ENCODE results near the gene FBXL19.
A peak's percentile ranks its signal among the peaks of the same experiment; 100 is the strongest.

FBXL19 gene

GRCh38 chr16:30947859-30948666 lies 24.7 kb downstream of the FBXL19 start:
- no peak for DNase-seq

GRCh38 chr16:30948667-30949649 lies 25.6 kb downstream of the FBXL19 start, which contains the start of gene ORAI3:
Gene ORAI3 (plus strand): TSS chr16:30949068. CDS start chr16:30949290, 222 bp downstream.
- peak; percentile 29 for DNase-seq

GRCh38 chr16:30949650-30950515 lies 26.5 kb downstream of the FBXL19 start:
- DNase-seq: no peak

- DNase-seq: no peak
These were observed 27.2 kb downstream of the FBXL19 start for GRCh38 chr16:30950516-30951065.

- no peak for DNase-seq
These were observed 27.8 kb downstream of the FBXL19 start for GRCh38 chr16:30951193-30951592.

GRCh38 chr16:30951750-30952149 lies 28.4 kb downstream of the FBXL19 start:
- DNase-seq: no peak

- DNase-seq: no peak
These were observed 29.7 kb downstream of the FBXL19 start for GRCh38 chr16:30953111-30953510.

- peak; percentile 49 for DNase-seq
These were observed 30.2 kb downstream of the FBXL19 start for GRCh38 chr16:30953511-30954124.

GRCh38 chr16:30954993-30955392 lies 31.6 kb downstream of the FBXL19 start:
- DNase-seq: no peak

- DNase-seq: peak; percentile 82
These were observed 33.5 kb downstream of the FBXL19 start for GRCh38 chr16:30956601-30957455.

- DNase-seq: peak; percentile 97
These were observed 34.2 kb downstream of the FBXL19 start, which contains the start of gene SETD1A for GRCh38 chr16:30957456-30958174. Gene SETD1A (plus strand): TSS chr16:30957754. CDS start chr16:30958732, 978 bp downstream.

GRCh38 chr16:30958175-30959079 lies 35.1 kb downstream of the FBXL19 start:
- peak; percentile 65 for DNase-seq

GRCh38 chr16:30961384-30961783 lies 38.0 kb downstream of the FBXL19 start:
- DNase-seq: no peak

- no peak for DNase-seq
These were observed 40.6 kb downstream of the FBXL19 start for GRCh38 chr16:30963925-30964511.

GRCh38 chr16:30964574-30965226 lies 41.3 kb downstream of the FBXL19 start:
- DNase-seq: no peak

- DNase-seq: no peak
These were observed 42.1 kb downstream of the FBXL19 start for GRCh38 chr16:30965436-30965835.

GRCh38 chr16:30966033-30966619 lies 42.8 kb downstream of the FBXL19 start:
- DNase-seq: no peak

All from effector CD4-positive, alpha-beta T cell (primary cell).